ENCODE results near the gene IPP.
"Not testable (repeated sequence)": the region's sequence is repeated elsewhere in the genome, so short reads cannot be mapped to it uniquely, and the experiment has no call there.

Gene IPP

DNA sequence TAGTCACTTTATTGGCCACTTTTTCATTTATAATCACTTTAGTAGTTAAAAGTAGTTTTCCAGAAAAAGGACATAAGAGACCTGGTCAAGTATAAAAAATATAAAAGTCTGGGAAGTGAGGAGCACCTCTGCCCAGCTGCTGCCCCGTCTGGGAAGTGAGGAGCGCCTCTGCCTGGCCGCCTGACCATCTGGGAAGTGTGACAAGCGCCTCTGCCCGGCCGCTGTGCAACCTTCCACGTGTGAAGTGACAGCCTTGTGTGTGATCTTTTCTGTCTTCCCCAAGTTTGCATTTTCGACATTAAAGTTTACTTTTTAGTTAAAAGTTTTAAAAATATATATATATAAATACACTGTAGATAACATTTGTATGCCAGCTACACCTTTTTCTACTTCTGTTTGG lies 56.6 kb downstream of the IPP start:
- H3K27me3 ChIP-seq (ENCODE audit: control insufficient read depth, insufficient read depth, low read length); H3K9me3 ChIP-seq (replicated peaks; ENCODE audit: low read length); H3K9ac ChIP-seq (ENCODE audit: low read depth, low read length); H3K4me2 ChIP-seq (ENCODE audit: low read length); H3K4me3 ChIP-seq (ENCODE audit: low read length); H3K4me1 ChIP-seq (ENCODE audit: control insufficient read depth, insufficient read depth, low read length): not testable (repeated sequence)
- H3K36me3 ChIP-seq (ENCODE audit: insufficient read depth, low read length): peaks cover 30% of the 10 kb centered on the region

DNA sequence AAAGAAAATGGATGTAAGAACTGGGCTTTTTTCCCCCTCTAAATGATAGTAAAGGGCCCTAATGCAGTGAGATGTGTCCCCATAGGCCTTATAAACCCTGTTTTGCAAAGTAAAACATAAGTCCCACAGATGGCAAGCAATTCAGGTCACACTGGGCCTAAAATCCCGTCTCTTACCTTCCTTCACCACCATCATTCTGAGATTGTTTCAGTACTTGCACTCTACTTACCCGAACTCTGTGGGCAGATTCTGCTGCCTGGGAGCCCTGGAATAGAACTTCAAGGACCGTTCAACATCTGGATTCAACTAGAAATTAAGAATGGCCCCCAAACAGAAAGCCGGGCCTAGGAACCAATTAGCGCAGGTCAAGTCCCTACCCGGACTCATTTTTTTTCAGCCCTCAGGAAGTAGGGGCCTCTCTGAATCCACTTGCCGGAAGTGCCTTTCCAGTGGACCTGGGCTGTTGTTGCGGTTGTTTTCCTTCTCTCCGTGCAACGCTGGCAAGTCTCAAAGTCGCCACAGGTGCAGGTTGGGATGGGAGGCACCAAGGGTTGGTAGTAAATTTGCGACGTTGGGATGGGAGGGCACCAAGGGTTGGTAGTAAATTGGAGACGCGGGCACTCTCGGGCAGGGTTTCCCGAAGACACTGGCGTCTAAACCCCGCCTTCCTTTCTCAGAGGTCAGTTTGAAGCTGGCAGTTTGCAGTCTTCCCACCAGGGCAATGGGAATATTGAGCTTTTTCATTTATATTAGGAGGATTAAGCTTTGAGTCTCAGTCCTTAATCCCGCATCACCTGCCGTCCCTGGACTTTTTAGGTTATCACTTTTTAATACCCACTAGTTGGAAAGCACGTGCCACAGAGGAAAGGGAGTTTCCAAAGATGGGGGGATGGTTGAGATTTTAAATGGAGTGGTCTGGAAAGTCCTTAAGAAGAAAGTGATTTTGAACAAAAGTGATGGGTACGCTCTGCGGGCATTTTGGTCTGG lies 62.4 kb downstream of the IPP start, which contains the start of gene TMEM69:
Gene TMEM69, plus strand, starts transcription at position 428 of the 987 bp plus-strand sequence. CDS start 2,888 bp downstream, outside the sequence.
- Histone ChIP-seq H3K4me2 (ENCODE audit: low read length) (peak within 1 kb of the TSS; percentile 88), H3K9me3 (replicated peaks; ENCODE audit: low read length) (no peaks in the 10 kb centered on the region), H3K27me3 (ENCODE audit: control insufficient read depth, insufficient read depth, low read length) (no peaks in the 10 kb centered on the region), H3K4me1 (ENCODE audit: control insufficient read depth, insufficient read depth, low read length) (peaks cover 16% of the 10 kb centered on the region), H3K9ac (ENCODE audit: low read depth, low read length) (peak within 1 kb of the TSS; percentile 94), H3K36me3 (ENCODE audit: insufficient read depth, low read length) (peaks cover 12% of the 10 kb centered on the region), H3K4me3 (ENCODE audit: low read length) (peak within 1 kb of the TSS; percentile 95)

DNA sequence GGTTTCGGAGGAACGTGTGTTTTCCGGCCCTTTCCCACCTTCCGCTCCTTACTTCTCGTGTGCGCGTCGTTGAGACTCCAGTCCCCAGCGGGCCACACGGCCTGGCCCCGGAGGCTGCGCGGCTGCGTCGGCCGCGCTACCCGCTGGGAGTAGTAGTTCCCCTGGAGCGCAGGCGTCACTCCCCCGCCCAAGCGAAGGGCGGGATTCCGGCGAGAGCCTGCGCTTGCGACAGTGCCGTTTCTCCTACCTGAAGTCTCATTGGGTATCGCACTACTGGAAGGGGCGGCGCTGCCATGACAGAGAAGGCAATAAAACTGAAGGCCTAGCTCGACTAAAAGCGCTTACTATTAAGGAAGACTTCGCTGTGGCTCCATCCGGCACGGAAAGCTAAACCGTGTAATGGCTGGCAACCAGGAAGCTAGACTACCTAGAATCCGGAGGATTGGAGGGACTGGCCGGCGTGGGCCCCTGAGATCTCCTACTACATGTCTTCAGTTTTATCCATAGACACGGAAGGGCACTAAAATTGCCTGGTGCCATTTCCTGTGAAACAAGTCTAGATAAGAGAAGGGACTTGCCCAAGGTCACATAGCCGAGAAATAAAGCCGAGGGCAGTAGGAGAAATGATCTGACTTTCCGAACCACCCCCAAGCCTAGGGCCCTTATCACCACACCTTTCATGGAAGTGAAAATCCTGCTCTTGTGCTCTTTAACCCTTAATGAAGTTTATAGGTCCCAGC lies 63.3 kb downstream of the IPP start:
- H3K4me1 ChIP-seq (ENCODE audit: control insufficient read depth, insufficient read depth, low read length): peaks cover 19% of the 10 kb centered on the region
- H3K27me3 ChIP-seq (ENCODE audit: control insufficient read depth, insufficient read depth, low read length): no peaks in the 10 kb centered on the region
- peak overlapping the region; percentile 95 for H3K4me3 ChIP-seq (ENCODE audit: low read length)
- H3K9ac ChIP-seq (ENCODE audit: low read depth, low read length): peak overlapping the region; percentile 94
- no peaks in the 10 kb centered on the region for H3K9me3 ChIP-seq (replicated peaks; ENCODE audit: low read length)
- peak overlapping the region; percentile 96 for H3K4me2 ChIP-seq (ENCODE audit: low read length)
- H3K36me3 ChIP-seq (ENCODE audit: insufficient read depth, low read length): peaks cover 9% of the 10 kb centered on the region

DNA sequence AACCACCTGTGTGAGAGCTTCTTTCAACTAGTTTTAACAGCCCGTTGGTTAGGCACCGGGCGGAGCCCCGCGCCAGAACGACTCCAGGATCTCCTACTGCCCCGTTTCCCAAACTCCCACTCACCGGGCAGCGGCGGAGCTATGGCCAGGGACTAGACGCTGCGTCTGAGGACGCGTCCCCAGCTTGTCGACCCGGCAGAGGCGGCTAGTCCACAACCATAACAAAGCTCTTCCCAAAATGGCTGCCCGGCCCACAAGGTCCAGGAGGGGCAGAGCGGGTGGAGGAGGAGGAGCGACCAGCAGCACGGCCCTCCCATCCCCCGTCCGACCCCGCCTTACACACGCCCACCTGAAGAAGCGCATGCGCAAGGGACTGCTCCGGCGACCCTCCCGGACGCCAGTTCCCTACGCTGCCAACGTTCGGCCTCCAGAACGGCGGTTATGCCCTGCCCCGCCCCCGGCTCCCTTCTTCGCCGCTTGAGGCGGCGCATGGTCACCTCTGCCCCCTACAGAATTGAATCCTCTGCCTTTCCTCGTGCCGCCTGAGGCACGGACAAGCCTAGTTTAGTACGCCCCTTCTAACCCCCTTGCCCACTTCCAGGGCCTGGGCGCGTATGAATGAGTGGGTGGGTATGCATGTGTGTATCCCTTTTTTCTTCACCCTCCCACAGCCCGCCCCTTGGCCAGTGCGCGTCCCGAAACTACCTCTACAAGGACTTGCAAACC lies 64.0 kb downstream of the IPP start, which contains the start of gene GPBP1L1:
Gene GPBP1L1, minus strand, starts transcription at position 246 of the 726 bp plus-strand sequence. CDS start 27,446 bp downstream, outside the sequence.
- Histone ChIP-seq H3K9me3 (replicated peaks; ENCODE audit: low read length) (no peaks in the 10 kb centered on the region), H3K27me3 (ENCODE audit: control insufficient read depth, insufficient read depth, low read length) (no peaks in the 10 kb centered on the region), H3K4me2 (ENCODE audit: low read length) (peak within 1 kb of the TSS; percentile 96), H3K36me3 (ENCODE audit: insufficient read depth, low read length) (peaks cover 8% of the 10 kb centered on the region), H3K4me3 (ENCODE audit: low read length) (peak within 1 kb of the TSS; percentile 95), H3K4me1 (ENCODE audit: control insufficient read depth, insufficient read depth, low read length) (peaks cover 19% of the 10 kb centered on the region), H3K9ac (ENCODE audit: low read depth, low read length) (peak within 1 kb of the TSS; percentile 94)

DNA sequence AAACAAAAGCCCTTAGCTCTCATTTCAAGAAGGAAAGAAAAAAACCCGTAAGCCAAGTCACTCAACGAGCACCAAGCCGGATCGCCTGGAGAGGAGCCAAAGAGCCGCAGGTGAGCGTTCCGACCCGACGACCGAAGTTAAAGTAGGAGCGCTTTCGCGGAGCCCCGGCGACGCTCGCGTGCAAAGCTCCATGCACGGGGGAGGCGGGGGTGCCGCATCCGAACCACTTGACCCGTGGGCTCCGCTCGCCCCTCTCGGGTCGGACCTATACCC lies 64.5 kb downstream of the IPP start:
- no peaks in the 10 kb centered on the region for H3K9me3 ChIP-seq (replicated peaks; ENCODE audit: low read length)
- peak overlapping the region; percentile 96 for H3K4me2 ChIP-seq (ENCODE audit: low read length)
- H3K9ac ChIP-seq (ENCODE audit: low read depth, low read length): peak overlapping the region; percentile 94
- peaks cover 3% of the 10 kb centered on the region for H3K36me3 ChIP-seq (ENCODE audit: insufficient read depth, low read length)
- peak overlapping the region; percentile 95 for H3K4me3 ChIP-seq (ENCODE audit: low read length)
- H3K27me3 ChIP-seq (ENCODE audit: control insufficient read depth, insufficient read depth, low read length): no peaks in the 10 kb centered on the region
- H3K4me1 ChIP-seq (ENCODE audit: control insufficient read depth, insufficient read depth, low read length): peaks cover 19% of the 10 kb centered on the region

DNA sequence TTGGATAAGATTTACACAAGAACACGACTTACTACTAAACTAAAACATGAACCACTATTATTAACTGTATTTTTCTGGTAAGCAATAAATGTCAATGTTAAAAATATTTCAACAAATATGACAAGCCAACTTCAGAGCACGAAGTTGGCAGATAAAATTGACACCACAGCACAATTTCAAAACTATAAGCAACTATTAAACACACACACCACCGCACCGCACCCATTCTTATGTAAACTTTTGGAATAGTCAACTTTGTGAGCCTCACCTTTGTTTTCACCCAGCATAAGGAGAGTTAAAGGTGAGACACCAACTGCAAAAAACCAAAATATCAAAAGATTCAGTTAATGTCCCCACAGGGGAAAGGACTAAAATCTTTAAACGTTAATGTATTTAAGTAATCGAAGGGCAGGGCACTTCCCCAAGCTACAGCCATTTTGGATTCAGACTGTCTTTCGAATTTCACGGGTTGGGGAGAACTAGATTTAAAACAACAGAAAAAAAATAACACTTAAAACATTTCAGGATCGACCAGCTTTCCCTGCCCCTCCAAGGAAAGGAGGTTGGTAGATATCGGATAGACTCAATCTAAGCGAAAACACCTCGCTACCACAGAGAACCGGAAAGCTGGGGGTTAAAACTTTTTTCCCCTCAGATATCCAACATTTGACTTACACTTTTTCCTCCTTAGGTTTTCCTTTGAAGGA lies 65.0 kb downstream of the IPP start:
- Histone ChIP-seq H3K9ac (ENCODE audit: low read depth, low read length) (peak overlapping the region; percentile 94), H3K4me2 (ENCODE audit: low read length) (peak overlapping the region; percentile 96), H3K4me1 (ENCODE audit: control insufficient read depth, insufficient read depth, low read length) (peaks cover 22% of the 10 kb centered on the region), H3K36me3 (ENCODE audit: insufficient read depth, low read length) (no peaks in the 10 kb centered on the region), H3K4me3 (ENCODE audit: low read length) (peak overlapping the region; percentile 95), H3K9me3 (replicated peaks; ENCODE audit: low read length) (no peaks in the 10 kb centered on the region), H3K27me3 (ENCODE audit: control insufficient read depth, insufficient read depth, low read length) (no peaks in the 10 kb centered on the region)

DNA sequence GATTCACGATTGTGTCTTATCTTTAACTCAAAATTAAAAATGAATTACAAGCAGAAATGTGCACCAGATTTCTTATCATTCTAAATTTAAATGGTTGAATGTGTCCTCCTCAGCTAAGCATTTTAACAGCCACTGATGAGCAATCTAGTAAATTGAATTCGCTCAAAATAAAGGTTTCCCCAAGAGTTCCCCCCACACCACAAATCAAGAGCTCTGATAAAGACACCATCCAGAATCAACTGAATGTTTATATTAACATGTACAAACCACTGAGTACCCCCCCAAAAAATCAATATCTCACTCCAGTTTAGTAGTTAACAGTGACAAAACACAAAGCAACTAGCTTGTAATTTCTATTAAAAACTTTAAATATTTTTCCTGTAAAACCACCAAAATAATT lies 66.1 kb downstream of the IPP start:
- no peaks in the 10 kb centered on the region for H3K36me3 ChIP-seq (ENCODE audit: insufficient read depth, low read length)
- no peaks in the 10 kb centered on the region for H3K9me3 ChIP-seq (replicated peaks; ENCODE audit: low read length)
- H3K4me1 ChIP-seq (ENCODE audit: control insufficient read depth, insufficient read depth, low read length): peaks cover 32% of the 10 kb centered on the region
- peak overlapping the region; percentile 94 for H3K9ac ChIP-seq (ENCODE audit: low read depth, low read length)
- H3K27me3 ChIP-seq (ENCODE audit: control insufficient read depth, insufficient read depth, low read length): no peaks in the 10 kb centered on the region
- H3K4me2 ChIP-seq (ENCODE audit: low read length): peak overlapping the region; percentile 96
- peak overlapping the region; percentile 95 for H3K4me3 ChIP-seq (ENCODE audit: low read length)

DNA sequence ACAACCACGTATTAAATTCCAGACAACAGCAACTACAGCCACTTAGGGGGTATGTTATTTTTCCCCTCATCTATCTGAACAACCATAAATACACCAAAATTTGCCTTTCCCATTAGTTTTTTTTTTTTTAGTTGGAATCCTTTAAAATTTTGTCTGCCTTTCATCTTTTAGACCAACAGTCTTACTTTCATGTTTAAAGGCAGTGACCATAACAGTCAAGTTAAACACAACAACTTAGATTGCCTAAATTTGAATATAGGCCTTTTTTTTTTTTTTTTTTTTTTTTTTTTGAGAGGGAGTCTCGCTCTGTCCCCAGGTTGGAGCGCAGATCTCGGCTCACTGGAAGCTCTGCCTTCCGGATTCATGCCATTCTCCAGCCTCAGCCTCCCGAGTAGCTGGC lies 67.5 kb downstream of the IPP start:
- Histone ChIP-seq H3K4me1 (ENCODE audit: control insufficient read depth, insufficient read depth, low read length) (peaks cover 47% of the 10 kb centered on the region), H3K9ac (ENCODE audit: low read depth, low read length) (no peak overlapping the region), H3K27me3 (ENCODE audit: control insufficient read depth, insufficient read depth, low read length) (no peaks in the 10 kb centered on the region)

DNA sequence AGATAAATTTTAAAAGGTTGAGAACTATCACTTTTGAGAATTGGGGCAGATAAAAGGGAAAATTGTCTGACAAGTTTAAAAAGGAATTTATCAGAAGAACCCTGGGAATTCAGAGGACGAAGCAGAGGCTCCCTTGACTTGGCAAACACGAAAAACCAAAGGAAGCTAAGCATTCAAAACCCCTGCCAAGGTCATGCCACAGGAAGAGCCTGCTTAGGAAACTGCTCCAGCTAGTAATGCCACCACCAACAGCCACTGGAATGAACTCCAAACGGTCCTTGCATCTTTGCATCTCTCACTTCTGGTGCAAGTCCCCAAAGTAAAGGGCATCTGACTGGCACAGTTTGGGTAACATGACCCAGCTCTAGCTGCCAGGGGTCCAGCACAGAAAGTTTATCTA lies 71.3 kb downstream of the IPP start:
- Histone ChIP-seq H3K4me2 (ENCODE audit: low read length) (peak overlapping the region; percentile 64), H3K4me1 (ENCODE audit: control insufficient read depth, insufficient read depth, low read length) (peaks cover 40% of the 10 kb centered on the region), H3K36me3 (ENCODE audit: insufficient read depth, low read length) (peaks cover 4% of the 10 kb centered on the region), H3K9ac (ENCODE audit: low read depth, low read length) (peak overlapping the region; percentile 2), H3K4me3 (ENCODE audit: low read length) (no peak overlapping the region), H3K27me3 (ENCODE audit: control insufficient read depth, insufficient read depth, low read length) (no peaks in the 10 kb centered on the region), H3K9me3 (replicated peaks; ENCODE audit: low read length) (no peaks in the 10 kb centered on the region)

More for the DNA sequence above, 67.5 kb downstream of the IPP start:
- Histone ChIP-seq H3K36me3 (ENCODE audit: insufficient read depth, low read length) (peaks cover under 1% of the 10 kb centered on the region), H3K4me2 (ENCODE audit: low read length) (no peak overlapping the region), H3K4me3 (ENCODE audit: low read length) (no peak overlapping the region), H3K9me3 (replicated peaks; ENCODE audit: low read length) (no peaks in the 10 kb centered on the region)

DNA sequence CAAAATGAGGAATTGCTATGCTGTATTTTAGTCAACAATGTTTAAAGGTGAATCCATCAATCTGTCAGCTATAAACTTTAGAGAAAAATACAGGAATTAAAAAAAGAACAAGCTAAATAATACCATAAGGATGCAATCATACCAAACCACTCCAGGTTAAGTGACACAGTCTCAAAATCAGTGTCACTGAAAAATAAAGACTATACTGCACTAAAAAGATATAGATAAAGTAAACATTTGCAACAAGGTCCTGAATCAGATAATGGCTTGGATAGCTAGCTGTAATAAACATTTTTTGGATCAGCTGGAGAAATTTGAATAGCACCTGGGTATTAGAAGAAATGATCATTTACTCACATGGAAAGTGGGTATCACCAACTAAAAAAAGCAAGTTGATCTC lies 72.0 kb downstream of the IPP start:
- H3K4me2 ChIP-seq (ENCODE audit: low read length): peak overlapping the region; percentile 64

More for the DNA sequence above, 72.0 kb downstream of the IPP start:
- Histone ChIP-seq H3K27me3 (ENCODE audit: control insufficient read depth, insufficient read depth, low read length) (no peaks in the 10 kb centered on the region), H3K9me3 (replicated peaks; ENCODE audit: low read length) (no peaks in the 10 kb centered on the region), H3K4me1 (ENCODE audit: control insufficient read depth, insufficient read depth, low read length) (peaks cover 39% of the 10 kb centered on the region), H3K4me3 (ENCODE audit: low read length) (no peak overlapping the region), H3K9ac (ENCODE audit: low read depth, low read length) (peak overlapping the region; percentile 2), H3K36me3 (ENCODE audit: insufficient read depth, low read length) (peaks cover 4% of the 10 kb centered on the region)
